Stimulated activated effector memory CD8-positive, alpha-beta T cell treated with anti-CD3 and anti-CD28 coated beads, Interleukin-12 subunit alpha, Interleukin-12 subunit beta, amount 100 ng/mL, for 72 hours (primary cell): ENCODE data around the gene USP46.

Experiments
- ATAC-seq: fragments of 150-1000 bp; cut with Tn5 transposase; 2 replicates; pipeline ENCODE4 v1.10.0; 2021
- DNase-seq, 2 donors: peaks; one replicate each; pipeline ENCODE4 v3.0.0; 2021 to 2022; ENCODE audit warnings: low spot score in 2 of 2
- H3K27ac Mint-ChIP-seq: one replicate; pipeline ENCODE4 v1.8.0; 2022; ENCODE audit warnings: mild to moderate bottlenecking, mixed read lengths
- H3K36me3 Mint-ChIP-seq: one replicate; pipeline ENCODE4 v1.8.0; 2022; ENCODE audit warnings: mild to moderate bottlenecking, mixed read lengths
- H3K4me1 Mint-ChIP-seq: one replicate; pipeline ENCODE4 v1.8.0; 2022; ENCODE audit warnings: mixed read lengths
- H3K4me3 Mint-ChIP-seq: one replicate; pipeline ENCODE4 v1.8.0; 2022; ENCODE audit warnings: mild to moderate bottlenecking, mixed read lengths
- H3K9me3 Mint-ChIP-seq: one replicate; pipeline ENCODE4 v1.8.0; 2022; ENCODE audit warnings: mixed read lengths

USP46 gene

GRCh38 chr4:52617336-52618020 is 41.6 kb downstream of the USP46 start:
- H3K36me3 Mint-ChIP-seq, result peaks cover 7% of the 10 kb centered on the region
- ATAC-seq, result peak; percentile 13
- H3K4me3 Mint-ChIP-seq, result no peak overlapping the region
- H3K27ac Mint-ChIP-seq, result no peak overlapping the region
- H3K4me1 Mint-ChIP-seq, result peaks cover 8% of the 10 kb centered on the region
- H3K9me3 Mint-ChIP-seq, result no peaks in the 10 kb centered on the region
- no peak for DNase-seq

- H3K36me3 Mint-ChIP-seq, result peaks cover 22% of the 10 kb centered on the region
- H3K4me1 Mint-ChIP-seq, result peaks cover 8% of the 10 kb centered on the region
- DNase-seq (no peak), ATAC-seq (no peak)
- no peak overlapping the region for H3K4me3 Mint-ChIP-seq
- no peaks in the 10 kb centered on the region for H3K9me3 Mint-ChIP-seq
- no peak overlapping the region for H3K27ac Mint-ChIP-seq
Measured at GRCh38 chr4:52614241-52614640, 44.9 kb downstream of the USP46 start.

GRCh38 chr4:52612341-52612740 is 46.8 kb downstream of the USP46 start:
- H3K4me1 Mint-ChIP-seq, result peaks cover 2% of the 10 kb centered on the region
- peaks cover 34% of the 10 kb centered on the region for H3K36me3 Mint-ChIP-seq
- no peak overlapping the region for H3K27ac Mint-ChIP-seq
- no peak overlapping the region for H3K4me3 Mint-ChIP-seq
- DNase-seq, result no peak
- no peak for ATAC-seq
- no peaks in the 10 kb centered on the region for H3K9me3 Mint-ChIP-seq

DNA sequence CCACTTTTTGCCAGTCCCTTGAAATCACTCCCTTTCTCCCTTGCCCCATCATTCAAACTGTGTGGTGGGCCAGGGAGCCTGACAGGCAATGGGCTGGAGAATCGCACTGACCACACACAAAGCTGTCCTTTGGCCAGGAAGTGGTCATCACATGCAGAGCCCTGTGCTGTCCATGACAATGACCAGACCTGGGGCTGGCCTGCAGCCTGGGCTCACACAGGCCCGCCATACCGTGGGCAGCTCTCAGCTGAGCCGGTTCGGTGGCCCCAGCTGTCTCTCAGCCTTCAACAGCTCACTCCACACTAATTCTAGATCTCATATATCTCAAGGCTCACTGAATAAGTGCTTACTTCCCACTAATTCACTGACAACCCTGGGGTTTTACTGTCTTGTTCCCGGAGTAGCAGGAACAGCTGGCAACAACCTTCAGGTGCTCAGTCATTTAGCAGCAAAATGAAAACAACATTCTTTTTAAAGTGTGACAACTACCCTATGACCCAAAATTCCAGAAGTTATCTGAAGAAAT is 48.0 kb downstream of the USP46 start:
- no peak overlapping the region for H3K27ac Mint-ChIP-seq
- DNase-seq, result no peak
- no peak overlapping the region for H3K4me3 Mint-ChIP-seq
- H3K4me1 Mint-ChIP-seq, result no peaks in the 10 kb centered on the region
- no peak for ATAC-seq
- H3K9me3 Mint-ChIP-seq, result no peaks in the 10 kb centered on the region
- H3K36me3 Mint-ChIP-seq, result peaks cover 34% of the 10 kb centered on the region

- ATAC-seq, result no peak
- Mint-ChIP-seq H3K27ac (no peak overlapping the region), H3K9me3 (no peaks in the 10 kb centered on the region), H3K4me3 (no peak overlapping the region), H3K36me3 (peaks cover 27% of the 10 kb centered on the region), H3K4me1 (no peaks in the 10 kb centered on the region)
- DNase-seq, result no peak
Measured at GRCh38 chr4:52606726-52607125, 52.4 kb downstream of the USP46 start.

- H3K36me3 Mint-ChIP-seq, result peaks cover 26% of the 10 kb centered on the region
- no peak overlapping the region for H3K27ac Mint-ChIP-seq
- DNase-seq (no peak), ATAC-seq (no peak)
- no peak overlapping the region for H3K4me3 Mint-ChIP-seq
- H3K9me3 Mint-ChIP-seq, result no peaks in the 10 kb centered on the region
- no peaks in the 10 kb centered on the region for H3K4me1 Mint-ChIP-seq
Measured at GRCh38 chr4:52606040-52606439, 53.1 kb downstream of the USP46 start.

DNA sequence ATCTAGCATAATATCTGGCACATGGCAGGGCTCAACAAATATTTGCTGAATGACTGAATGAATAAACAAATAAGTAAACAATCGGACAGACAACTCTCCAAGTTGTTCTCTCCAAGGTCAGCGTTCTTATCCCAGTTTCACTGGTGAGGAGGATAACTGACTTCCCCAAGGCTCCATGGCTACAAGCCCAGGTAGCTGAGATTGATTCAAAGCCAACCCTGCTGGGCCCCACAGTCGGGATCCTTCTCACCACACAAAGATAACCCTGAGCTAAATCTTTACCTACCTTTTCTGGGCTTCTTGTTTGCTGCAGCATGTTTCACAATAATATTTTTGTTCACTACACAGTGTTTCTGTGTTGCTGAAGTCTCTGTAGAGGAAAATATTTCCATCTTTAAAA is 54.9 kb downstream of the USP46 start:
- Mint-ChIP-seq H3K27ac (no peak overlapping the region), H3K4me1 (no peaks in the 10 kb centered on the region), H3K36me3 (peaks cover 11% of the 10 kb centered on the region), H3K4me3 (no peak overlapping the region), H3K9me3 (no peaks in the 10 kb centered on the region)
- DNase-seq, result no peak
- ATAC-seq, result no peak

DNA sequence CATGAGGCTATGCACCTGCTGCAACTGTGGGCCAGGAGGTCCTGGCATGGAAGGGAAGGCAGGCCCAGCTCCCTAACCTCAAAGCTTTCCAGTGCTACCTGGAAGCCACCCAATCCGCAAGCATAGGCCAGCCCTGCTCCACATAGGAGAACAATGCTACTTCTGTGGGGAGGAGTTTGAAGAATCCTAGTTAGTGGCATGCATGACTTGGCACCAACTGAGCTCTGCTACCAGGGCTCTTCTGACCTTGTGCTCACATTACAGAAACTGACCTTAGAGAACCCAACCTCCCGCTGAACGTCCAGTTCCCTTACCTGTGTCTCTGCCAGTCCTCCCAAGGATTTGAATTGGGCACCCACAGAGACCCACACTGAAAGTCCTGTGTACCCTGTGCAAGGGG is 58.8 kb downstream of the USP46 start:
- no peak overlapping the region for H3K4me3 Mint-ChIP-seq
- H3K36me3 Mint-ChIP-seq, result peaks cover 9% of the 10 kb centered on the region
- no peak overlapping the region for H3K27ac Mint-ChIP-seq
- H3K4me1 Mint-ChIP-seq, result no peaks in the 10 kb centered on the region
- ATAC-seq (no peak), DNase-seq (no peak)
- no peaks in the 10 kb centered on the region for H3K9me3 Mint-ChIP-seq

DNA sequence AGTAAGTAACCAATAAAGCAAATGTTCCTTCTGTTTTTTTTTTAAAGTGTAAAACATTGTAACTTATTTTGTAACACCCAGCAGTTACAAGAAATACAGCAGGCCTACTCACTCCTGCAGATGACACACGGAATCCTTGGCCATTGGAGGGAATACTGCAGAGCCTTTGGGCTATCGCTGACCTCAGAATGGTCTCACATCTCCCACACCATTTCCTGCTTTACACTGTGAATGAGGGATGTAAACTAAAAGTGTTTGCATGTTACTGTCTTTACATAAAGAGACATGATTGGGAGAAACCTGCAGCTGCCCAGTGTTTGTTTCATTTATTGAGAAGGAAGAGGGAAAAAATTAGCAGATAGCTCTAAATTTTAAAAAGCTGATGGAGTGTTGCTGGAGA is 64.1 kb downstream of the USP46 start:
- H3K9me3 Mint-ChIP-seq, result no peaks in the 10 kb centered on the region
- H3K4me1 Mint-ChIP-seq, result no peaks in the 10 kb centered on the region
- H3K27ac Mint-ChIP-seq, result no peak overlapping the region
- no peak for DNase-seq
- H3K4me3 Mint-ChIP-seq, result no peak overlapping the region
- H3K36me3 Mint-ChIP-seq, result peaks cover 16% of the 10 kb centered on the region
- ATAC-seq, result no peak

GRCh38 chr4:52592287-52592686 is 66.8 kb downstream of the USP46 start:
- H3K27ac Mint-ChIP-seq, result peak overlapping the region; percentile 23
- H3K9me3 Mint-ChIP-seq, result no peaks in the 10 kb centered on the region
- H3K4me3 Mint-ChIP-seq, result no peak overlapping the region
- H3K36me3 Mint-ChIP-seq, result peaks cover 12% of the 10 kb centered on the region
- no peak for DNase-seq
- H3K4me1 Mint-ChIP-seq, result peaks cover 17% of the 10 kb centered on the region
- no peak for ATAC-seq

DNA sequence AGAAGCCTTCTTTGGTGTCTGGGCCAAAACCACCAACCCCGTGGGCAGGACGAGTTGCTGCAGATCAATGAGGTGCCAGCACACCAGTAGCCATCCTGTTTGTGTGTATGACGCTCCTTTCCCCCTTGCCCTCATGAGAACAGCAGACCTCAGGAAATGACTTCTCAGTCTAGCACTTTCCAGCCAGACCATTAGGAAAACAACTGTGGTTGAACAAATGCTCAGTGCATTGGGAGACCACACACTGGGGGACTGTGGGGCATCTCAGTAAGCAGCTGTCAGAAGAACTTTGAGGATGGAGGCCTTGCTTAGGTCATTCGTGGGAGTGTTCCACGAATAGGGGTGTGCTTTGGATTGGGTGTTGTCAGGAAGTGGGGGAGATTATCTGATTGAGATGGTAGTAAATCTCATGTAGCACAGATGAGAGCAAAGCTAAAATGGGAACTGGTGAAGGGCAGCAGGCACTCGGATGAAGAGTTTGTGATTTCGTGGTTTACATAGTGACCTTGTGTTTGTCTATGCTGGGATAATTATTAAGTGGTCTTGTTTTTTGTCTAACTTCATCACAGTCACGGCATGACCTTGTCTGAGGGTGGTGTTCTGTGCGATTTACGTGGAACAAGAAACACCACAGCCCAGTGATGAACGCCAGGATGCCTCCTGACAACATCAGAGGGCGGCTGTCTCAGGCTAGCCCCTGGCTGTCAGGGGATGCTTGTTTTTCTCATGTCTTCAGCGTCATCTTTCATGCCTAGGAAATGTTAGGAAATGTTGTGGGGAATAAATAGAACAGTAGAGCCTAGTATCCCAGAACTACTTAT is 70.1 kb downstream of the USP46 start:
- H3K27ac Mint-ChIP-seq, result peak overlapping the region; percentile 0
- DNase-seq (peak in 1 of 2 donors; percentile 2), ATAC-seq (peak; percentile 90)
- H3K9me3 Mint-ChIP-seq, result no peaks in the 10 kb centered on the region
- H3K36me3 Mint-ChIP-seq, result peaks cover 6% of the 10 kb centered on the region
- H3K4me3 Mint-ChIP-seq, result no peak overlapping the region
- peaks cover 17% of the 10 kb centered on the region for H3K4me1 Mint-ChIP-seq

DNA sequence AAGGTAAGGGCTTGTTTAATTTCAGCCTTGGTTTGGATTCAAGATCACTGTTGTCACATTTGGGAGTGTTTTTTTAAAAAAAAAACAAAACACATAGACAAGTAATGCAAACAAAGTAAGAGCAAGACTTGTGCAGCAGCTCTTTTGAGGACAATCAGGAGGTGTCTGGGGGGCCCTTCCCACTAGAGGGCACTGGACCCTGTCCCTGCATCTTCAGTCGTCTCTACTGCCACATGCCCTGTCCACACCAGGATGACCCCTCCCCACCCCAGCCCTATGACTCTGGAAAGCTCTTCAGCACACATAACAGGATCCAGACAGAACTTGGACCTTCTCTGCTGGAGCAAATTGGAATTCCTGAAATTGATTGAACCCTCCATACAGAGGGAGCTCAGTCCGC is 71.0 kb downstream of the USP46 start:
- ATAC-seq (peak; percentile 47), DNase-seq (no peak)
- H3K36me3 Mint-ChIP-seq, result peaks cover 6% of the 10 kb centered on the region
- H3K4me3 Mint-ChIP-seq, result no peak overlapping the region
- peaks cover 17% of the 10 kb centered on the region for H3K4me1 Mint-ChIP-seq
- H3K27ac Mint-ChIP-seq, result peak overlapping the region; percentile 0
- no peaks in the 10 kb centered on the region for H3K9me3 Mint-ChIP-seq

- DNase-seq, result no peak
- ATAC-seq, result no peak
- peaks cover 17% of the 10 kb centered on the region for H3K4me1 Mint-ChIP-seq
- no peak overlapping the region for H3K4me3 Mint-ChIP-seq
- no peaks in the 10 kb centered on the region for H3K9me3 Mint-ChIP-seq
- no peaks in the 10 kb centered on the region for H3K36me3 Mint-ChIP-seq
- H3K27ac Mint-ChIP-seq, result no peak overlapping the region
Measured at GRCh38 chr4:52586069-52586468, 73.0 kb downstream of the USP46 start.

DNA sequence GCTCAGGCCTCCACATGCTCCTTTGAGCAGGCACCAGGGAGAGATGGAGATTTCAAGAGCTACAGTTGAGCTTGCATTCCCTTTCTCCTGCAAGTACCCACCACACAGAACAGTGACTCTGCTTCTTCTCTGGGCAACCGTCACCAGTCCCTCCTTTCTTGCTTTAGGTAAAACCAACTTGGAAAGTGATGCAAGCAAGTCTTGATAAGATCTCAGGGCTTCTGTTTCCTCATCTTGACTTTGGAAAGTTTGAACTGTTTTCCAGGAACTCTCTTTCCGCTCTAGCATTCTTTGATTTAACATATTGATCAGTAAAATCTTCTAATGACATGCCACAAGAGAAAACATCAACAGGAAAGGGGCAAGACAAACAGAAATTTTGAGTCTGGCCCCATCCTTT is 73.7 kb downstream of the USP46 start:
- DNase-seq (no peak), ATAC-seq (no peak)
- Mint-ChIP-seq H3K27ac (no peak overlapping the region), H3K36me3 (no peaks in the 10 kb centered on the region), H3K4me3 (no peak overlapping the region), H3K4me1 (peaks cover 17% of the 10 kb centered on the region), H3K9me3 (no peaks in the 10 kb centered on the region)

GRCh38 chr4:52579602-52580272 is 79.4 kb downstream of the USP46 start:
- H3K4me1 Mint-ChIP-seq, result no peaks in the 10 kb centered on the region
- H3K36me3 Mint-ChIP-seq, result no peaks in the 10 kb centered on the region
- H3K27ac Mint-ChIP-seq, result no peak overlapping the region
- no peaks in the 10 kb centered on the region for H3K9me3 Mint-ChIP-seq
- H3K4me3 Mint-ChIP-seq, result no peak overlapping the region
- DNase-seq (no peak), ATAC-seq (no peak)
